ENCODE data around the gene BEST1. TPM values are rescaled to one million over a fixed set of nuclear protein-coding genes. Genes with fewer than 3 reads are reported as not detected.
"Not testable (repeated sequence)": the region's sequence is repeated elsewhere in the genome, so short reads cannot be mapped to it uniquely, and the experiment has no call there.

BEST1 gene
- total RNA-seq, 6 experiments from 2014 or later = 0.92 to 2.0 (median 1.9) TPM

DNA sequence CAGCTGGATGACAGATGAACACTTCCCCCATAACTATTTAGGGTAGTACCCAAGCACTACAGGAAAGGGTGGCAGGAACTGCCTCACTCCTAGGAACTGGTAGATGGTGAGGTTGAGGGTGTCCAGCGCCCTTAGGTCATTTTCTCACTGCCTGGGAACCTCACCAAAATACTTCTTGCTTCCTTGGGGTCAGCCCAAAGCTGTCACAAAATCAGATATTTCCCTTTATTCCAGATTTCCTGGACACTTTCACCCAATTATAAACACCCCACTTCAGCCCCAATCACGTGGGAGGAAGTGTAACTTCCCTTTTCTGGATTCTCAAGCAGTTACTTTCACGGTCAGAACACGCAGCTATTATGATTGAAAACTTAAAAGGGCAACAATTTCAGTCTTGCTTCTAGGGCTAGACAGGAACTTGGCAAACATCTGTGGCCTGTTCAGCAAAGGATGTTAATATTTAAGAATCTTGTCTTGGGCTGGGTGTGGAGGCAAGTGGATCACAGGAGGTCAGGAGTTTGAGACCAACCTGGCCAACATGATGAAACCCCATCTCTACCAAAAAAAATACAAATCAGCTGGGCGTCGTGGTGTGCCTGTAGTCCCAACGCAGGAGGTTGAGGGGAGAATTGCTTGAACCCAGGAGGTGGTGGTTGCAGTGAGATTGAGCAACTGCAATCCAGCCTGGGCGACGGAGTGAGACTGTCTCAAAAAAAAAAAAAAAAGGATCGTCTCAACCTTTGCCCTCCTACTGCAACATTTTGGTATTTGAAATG is 13.3 kb downstream of the BEST1 start:
- Mint-ChIP-seq H3K27me3 (ENCODE audit: insufficient read depth) (peaks cover 21% of the 10 kb centered on the region), H3K4me1 (ENCODE audit: low read depth) (peaks cover 50% of the 10 kb centered on the region), H3K4me3 (peak overlapping the region; percentile 97), H3K36me3 (ENCODE audit: low read depth) (peaks cover 42% of the 10 kb centered on the region), H3K9me3 (no peaks in the 10 kb centered on the region), H3K27ac (peak overlapping the region; percentile 68)
- TF ChIP-seq, protein P1, sequence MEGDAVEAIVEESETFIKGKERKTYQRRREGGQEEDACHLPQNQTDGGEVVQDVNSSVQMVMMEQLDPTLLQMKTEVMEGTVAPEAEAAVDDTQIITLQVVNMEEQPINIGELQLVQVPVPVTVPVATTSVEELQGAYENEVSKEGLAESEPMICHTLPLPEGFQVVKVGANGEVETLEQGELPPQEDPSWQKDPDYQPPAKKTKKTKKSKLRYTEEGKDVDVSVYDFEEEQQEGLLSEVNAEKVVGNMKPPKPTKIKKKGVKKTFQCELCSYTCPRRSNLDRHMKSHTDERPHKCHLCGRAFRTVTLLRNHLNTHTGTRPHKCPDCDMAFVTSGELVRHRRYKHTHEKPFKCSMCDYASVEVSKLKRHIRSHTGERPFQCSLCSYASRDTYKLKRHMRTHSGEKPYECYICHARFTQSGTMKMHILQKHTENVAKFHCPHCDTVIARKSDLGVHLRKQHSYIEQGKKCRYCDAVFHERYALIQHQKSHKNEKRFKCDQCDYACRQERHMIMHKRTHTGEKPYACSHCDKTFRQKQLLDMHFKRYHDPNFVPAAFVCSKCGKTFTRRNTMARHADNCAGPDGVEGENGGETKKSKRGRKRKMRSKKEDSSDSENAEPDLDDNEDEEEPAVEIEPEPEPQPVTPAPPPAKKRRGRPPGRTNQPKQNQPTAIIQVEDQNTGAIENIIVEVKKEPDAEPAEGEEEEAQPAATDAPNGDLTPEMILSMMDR (IDR thresholded peaks at IDR 0.05) = no peak
- DNase-seq = peak; percentile 48

DNA sequence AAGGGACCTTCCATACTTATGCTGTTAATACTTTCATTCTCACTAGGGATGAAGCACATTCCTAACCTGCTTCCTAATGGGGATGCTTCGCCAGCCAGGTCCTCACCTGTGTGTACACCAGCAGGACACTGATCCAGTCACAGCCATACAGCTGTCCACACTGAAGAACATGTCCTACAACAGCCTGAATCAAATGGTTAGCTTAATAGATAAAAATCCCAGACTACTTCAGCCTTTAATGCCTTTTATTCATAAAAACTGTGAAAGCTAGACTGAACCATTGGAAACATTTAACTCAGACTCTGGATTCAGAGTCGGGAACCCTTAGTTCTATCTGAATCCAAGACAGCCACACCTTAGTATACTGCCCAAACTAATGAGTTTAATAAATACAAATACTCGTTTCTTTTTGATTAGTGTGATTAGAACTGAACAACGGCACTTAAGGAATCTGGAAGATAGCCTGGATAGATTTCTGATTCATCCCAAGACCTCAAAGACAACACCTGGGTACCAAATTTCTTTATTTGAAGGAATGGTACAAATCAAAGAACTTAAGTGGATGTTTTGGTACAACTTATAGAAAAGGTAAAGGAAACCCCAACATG is 14.0 kb downstream of the BEST1 start:
- H3K4me3 Mint-ChIP-seq = peak overlapping the region; percentile 97
- peaks cover 23% of the 10 kb centered on the region for H3K27me3 Mint-ChIP-seq (ENCODE audit: insufficient read depth)
- peaks cover 57% of the 10 kb centered on the region for H3K4me1 Mint-ChIP-seq (ENCODE audit: low read depth)
- H3K9me3 Mint-ChIP-seq = no peaks in the 10 kb centered on the region
- TF ChIP-seq, protein P1 (IDR thresholded peaks at IDR 0.05) = no peak
- peaks cover 42% of the 10 kb centered on the region for H3K36me3 Mint-ChIP-seq (ENCODE audit: low read depth)
- H3K27ac Mint-ChIP-seq = peak overlapping the region; percentile 68
- no peak for DNase-seq

DNA sequence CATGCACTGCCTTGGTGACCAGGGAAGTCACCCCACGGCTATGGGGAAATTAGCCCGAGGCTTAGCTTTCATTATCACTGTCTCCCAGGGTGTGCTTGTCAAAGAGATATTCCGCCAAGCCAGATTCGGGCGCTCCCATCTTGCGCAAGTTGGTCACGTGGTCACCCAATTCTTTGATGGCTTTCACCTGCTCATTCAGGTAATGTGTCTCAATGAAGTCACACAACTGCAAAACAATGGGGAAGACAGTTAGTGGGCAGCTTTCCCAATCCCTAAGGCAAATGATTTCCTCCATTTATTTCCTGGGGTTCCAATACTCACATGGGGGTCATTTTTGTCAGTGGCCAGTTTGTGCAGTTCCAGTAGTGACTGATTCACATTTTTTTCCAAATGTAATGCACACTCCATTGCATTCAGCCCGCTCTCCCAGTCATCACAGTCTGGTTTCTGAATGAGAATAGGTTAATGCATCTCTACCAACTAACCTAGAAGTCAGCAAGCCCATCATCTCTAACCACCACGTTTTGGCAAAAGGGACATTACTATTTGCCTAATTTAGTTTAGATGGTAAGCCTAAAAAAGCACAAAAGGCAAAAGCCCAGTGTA is 14.6 kb downstream of the BEST1 start:
- not testable (repeated sequence) for DNase-seq, H3K9me3 Mint-ChIP-seq
- Mint-ChIP-seq H3K4me3 (peak overlapping the region; percentile 97), H3K36me3 (ENCODE audit: low read depth) (peaks cover 42% of the 10 kb centered on the region), H3K27ac (peak overlapping the region; percentile 97), H3K4me1 (ENCODE audit: low read depth) (peaks cover 63% of the 10 kb centered on the region), H3K27me3 (ENCODE audit: insufficient read depth) (peaks cover 23% of the 10 kb centered on the region)

DNA sequence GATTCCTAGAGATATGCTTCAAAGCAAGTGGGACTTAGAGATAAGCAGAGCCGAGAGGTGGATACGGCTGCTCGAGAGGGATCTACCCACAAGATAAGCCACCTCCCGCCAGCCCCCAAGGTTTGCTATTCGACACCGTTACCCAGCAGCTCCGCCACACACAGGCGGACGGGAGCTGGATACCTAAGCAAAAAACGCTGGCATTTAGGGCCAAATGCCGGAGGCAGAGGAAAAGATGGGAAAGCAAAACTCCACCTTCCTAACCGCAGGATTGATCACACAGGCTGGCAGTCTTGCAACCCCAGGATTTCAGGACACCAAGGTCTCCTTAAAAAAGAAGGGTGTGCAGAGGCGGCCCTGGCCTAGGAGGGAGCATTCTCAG is 16.6 kb downstream of the BEST1 start:
- DNase-seq = peak; percentile 41
- Mint-ChIP-seq H3K9me3 (no peaks in the 10 kb centered on the region), H3K4me3 (peak overlapping the region; percentile 97), H3K27ac (peak overlapping the region; percentile 97), H3K4me1 (ENCODE audit: low read depth) (peaks cover 77% of the 10 kb centered on the region), H3K36me3 (ENCODE audit: low read depth) (peaks cover 42% of the 10 kb centered on the region), H3K27me3 (ENCODE audit: insufficient read depth) (peaks cover 18% of the 10 kb centered on the region)
- TF ChIP-seq, protein P1 (IDR thresholded peaks at IDR 0.05) = no peak

DNA sequence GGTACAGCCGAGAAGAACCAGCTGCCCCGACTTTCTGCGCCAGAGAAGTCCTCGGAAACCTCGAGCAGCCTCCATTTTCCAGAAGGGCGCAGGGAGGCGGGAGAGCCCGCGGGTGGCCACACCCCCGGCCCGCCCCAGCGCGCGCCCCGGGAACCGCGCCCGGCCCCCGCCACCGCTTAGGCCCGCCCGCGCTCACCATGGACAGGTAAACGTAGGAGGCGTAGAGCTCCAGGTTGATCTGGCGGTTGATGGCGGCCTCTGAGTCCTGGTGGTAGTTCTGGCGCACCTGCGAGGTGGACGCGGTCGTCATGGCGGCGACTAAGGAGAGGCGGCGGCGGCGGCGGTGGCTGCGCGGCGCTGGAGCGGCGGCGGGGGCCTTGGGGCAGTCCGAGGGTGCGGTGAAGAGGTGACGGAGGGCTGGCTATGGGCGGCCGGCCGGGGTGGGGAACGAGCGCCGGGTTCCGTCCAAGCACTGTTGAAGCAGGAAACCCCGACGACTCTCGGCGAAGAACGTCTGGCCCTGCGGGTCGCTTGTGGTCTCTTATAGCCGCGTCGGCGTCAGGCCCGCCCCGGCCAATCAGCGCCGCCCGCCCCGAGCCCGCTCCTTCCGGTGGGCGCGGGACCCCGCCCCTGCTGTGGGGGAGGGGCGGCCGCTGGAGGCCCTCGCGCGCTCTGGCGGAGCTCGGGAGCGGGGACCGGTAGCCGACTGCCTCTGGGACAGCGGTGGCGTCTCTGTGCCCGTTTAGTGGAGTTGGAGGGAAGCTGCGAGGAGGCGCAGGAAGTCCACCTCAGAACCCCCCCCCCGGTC is 17.2 kb downstream of the BEST1 start, which contains the start of gene FTH1:
Gene FTH1 (minus strand): TSS at position 519 of the 808 bp plus-strand sequence. CDS start 209 bp downstream, at position 310.
- TF ChIP-seq, protein P1 (IDR thresholded peaks at IDR 0.05) = no peak
- peak within 1 kb of the TSS; percentile 97 for H3K27ac Mint-ChIP-seq
- peaks cover 77% of the 10 kb centered on the region for H3K4me1 Mint-ChIP-seq (ENCODE audit: low read depth)
- peak within 1 kb of the TSS; percentile 97 for H3K4me3 Mint-ChIP-seq
- DNase-seq = peak; percentile 92
- no peaks in the 10 kb centered on the region for H3K9me3 Mint-ChIP-seq
- peaks cover 12% of the 10 kb centered on the region for H3K27me3 Mint-ChIP-seq (ENCODE audit: insufficient read depth)
- peaks cover 42% of the 10 kb centered on the region for H3K36me3 Mint-ChIP-seq (ENCODE audit: low read depth)

All from HFFc6 (cell line).